Hepatocyte (in vitro differentiated cells): ENCODE measurements around the gene GNGT1.
"Not testable (repeated sequence)": the region's sequence is repeated elsewhere in the genome, so short reads cannot be mapped to it uniquely, and the experiment has no call there.

Experiments used
- EZH2 ChIP-seq: fragments of 200-600 bp; sonication (generic); IDR thresholded peaks from 2 replicates; pipeline ENCODE4 v1.6.1; 2016; ENCODE audit warnings: antibody characterized with exemption, mild to moderate bottlenecking, borderline replicate concordance
- EZH2phosphoT487 ChIP-seq: fragments of 200-600 bp; sonication (generic); IDR thresholded peaks from one replicate; pipeline ENCODE4 v1.6.1; 2018; ENCODE audit warnings: antibody characterized with exemption, mild to moderate bottlenecking, low read depth, moderate library complexity; ENCODE audit not compliant: unreplicated experiment, severe bottlenecking
- TF ChIP-seq, protein P1 (sequence below): fragments of 200-600 bp; sonication (generic); IDR thresholded peaks from 2 replicates; pipeline ENCODE4 v1.5.1; 2016; ENCODE audit warnings: antibody characterized with exemption, mild to moderate bottlenecking; ENCODE audit not compliant: poor library complexity

DNA sequence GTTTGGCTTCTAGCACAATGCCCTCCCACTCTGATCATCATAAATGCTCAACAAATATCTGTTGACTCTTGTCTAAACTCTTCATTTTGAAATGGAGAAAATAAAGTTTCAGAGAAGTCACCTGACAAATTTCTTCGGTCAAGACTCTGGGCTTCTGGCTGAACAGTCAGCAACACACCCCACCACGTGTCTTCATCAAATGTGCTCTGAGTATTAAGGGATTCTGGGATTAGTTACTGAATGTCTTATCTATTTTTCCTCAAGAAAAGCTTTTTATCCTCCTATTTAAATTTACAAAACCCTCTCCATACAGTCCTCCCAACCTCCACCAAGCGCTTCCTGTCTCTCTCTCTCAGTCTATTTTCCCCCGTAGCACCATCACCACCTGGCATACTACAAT is 9.9 kb downstream of the GNGT1 start:
- TF ChIP-seq, protein P1, sequence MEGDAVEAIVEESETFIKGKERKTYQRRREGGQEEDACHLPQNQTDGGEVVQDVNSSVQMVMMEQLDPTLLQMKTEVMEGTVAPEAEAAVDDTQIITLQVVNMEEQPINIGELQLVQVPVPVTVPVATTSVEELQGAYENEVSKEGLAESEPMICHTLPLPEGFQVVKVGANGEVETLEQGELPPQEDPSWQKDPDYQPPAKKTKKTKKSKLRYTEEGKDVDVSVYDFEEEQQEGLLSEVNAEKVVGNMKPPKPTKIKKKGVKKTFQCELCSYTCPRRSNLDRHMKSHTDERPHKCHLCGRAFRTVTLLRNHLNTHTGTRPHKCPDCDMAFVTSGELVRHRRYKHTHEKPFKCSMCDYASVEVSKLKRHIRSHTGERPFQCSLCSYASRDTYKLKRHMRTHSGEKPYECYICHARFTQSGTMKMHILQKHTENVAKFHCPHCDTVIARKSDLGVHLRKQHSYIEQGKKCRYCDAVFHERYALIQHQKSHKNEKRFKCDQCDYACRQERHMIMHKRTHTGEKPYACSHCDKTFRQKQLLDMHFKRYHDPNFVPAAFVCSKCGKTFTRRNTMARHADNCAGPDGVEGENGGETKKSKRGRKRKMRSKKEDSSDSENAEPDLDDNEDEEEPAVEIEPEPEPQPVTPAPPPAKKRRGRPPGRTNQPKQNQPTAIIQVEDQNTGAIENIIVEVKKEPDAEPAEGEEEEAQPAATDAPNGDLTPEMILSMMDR: not testable (repeated sequence)
- TF ChIP-seq EZH2, EZH2phosphoT487: not testable (repeated sequence)
